ENCODE results near the gene RNASE12.

DNA sequence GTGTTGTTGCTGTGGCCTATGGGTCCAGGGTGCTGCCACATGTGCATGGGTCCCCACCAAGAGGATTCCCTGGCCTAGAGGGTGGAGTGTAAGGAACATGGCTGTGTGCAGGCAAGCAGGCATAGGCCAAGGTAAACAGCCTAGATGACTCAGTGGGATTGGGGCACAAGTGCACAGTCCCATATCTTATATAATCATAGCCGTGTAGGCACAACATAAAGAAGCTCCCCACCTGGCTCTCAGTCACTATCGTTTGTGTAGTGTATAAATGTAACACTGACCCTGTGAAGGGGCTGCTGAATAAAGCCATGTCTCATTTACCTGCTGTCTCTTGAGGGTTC lies 15.7 kb upstream of the RNASE12 start:
- TF ChIP-seq, protein P1, sequence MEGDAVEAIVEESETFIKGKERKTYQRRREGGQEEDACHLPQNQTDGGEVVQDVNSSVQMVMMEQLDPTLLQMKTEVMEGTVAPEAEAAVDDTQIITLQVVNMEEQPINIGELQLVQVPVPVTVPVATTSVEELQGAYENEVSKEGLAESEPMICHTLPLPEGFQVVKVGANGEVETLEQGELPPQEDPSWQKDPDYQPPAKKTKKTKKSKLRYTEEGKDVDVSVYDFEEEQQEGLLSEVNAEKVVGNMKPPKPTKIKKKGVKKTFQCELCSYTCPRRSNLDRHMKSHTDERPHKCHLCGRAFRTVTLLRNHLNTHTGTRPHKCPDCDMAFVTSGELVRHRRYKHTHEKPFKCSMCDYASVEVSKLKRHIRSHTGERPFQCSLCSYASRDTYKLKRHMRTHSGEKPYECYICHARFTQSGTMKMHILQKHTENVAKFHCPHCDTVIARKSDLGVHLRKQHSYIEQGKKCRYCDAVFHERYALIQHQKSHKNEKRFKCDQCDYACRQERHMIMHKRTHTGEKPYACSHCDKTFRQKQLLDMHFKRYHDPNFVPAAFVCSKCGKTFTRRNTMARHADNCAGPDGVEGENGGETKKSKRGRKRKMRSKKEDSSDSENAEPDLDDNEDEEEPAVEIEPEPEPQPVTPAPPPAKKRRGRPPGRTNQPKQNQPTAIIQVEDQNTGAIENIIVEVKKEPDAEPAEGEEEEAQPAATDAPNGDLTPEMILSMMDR (IDR thresholded peaks at IDR 0.05), result no peak
- no peak for TF ChIP-seq POLR2AphosphoS5 (IDR thresholded peaks at IDR 0.05; ENCODE audit: insufficient read depth in 1 of 2, low read depth in 1 of 2)

Data from vagina (tissue), 2 donors.